Cerebellar cortex (tissue), 1 donor: ENCODE data around the gene DYNLL1.
"Not testable (repeated sequence)": the region's sequence is repeated elsewhere in the genome, so short reads cannot be mapped to it uniquely, and the experiment has no call there.

Source experiments
- DNase-seq: peaks from one replicate; pipeline ENCODE4 v3.0.0-alpha.2; 2015; ENCODE audit warnings: low spot score

The DYNLL1 gene

DNA sequence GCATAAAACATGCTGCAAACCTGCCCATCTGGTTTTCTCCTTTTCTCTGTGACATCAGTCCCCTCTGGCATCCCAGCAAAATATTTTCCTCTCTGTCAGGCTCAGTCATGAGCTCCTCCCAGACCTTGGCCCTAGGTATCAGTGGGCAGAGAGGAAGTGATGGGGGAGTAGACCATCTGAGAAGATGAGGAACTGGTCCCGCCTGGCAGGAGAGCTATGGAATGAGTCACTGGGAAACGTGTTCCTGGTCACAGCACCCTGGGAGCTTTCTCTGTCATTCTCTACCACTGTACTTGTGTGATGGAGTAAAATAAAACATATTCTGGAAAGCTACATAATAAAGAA lies 21.3 kb upstream of the DYNLL1 start:
- DNase-seq: no peak

- no peak for DNase-seq
These were observed 20.3 kb upstream of the DYNLL1 start for GRCh38 chr12:120475643-120476042.

- no peak for DNase-seq
These were observed 16.5 kb upstream of the DYNLL1 start for GRCh38 chr12:120479458-120479857.

DNA sequence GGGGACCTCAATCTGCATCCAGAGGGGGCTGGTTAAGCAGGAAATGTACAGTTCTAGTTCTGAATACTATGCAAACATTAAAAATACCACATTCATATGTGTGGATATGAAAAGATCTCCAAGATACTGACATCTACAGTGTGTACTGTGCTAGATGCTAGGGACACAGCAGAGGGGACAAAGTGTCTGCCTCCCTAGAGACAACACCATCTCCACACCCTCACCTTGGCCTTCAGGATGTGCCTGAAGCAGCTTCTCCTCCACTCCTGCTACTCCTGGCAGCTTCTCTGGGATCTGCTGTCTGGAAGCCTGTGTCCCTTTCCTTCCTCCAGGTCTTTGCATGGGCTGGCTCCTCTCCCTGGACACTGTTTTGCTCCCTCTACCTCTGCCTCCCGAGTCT lies 15.7 kb upstream of the DYNLL1 start:
- DNase-seq: no peak

DNA sequence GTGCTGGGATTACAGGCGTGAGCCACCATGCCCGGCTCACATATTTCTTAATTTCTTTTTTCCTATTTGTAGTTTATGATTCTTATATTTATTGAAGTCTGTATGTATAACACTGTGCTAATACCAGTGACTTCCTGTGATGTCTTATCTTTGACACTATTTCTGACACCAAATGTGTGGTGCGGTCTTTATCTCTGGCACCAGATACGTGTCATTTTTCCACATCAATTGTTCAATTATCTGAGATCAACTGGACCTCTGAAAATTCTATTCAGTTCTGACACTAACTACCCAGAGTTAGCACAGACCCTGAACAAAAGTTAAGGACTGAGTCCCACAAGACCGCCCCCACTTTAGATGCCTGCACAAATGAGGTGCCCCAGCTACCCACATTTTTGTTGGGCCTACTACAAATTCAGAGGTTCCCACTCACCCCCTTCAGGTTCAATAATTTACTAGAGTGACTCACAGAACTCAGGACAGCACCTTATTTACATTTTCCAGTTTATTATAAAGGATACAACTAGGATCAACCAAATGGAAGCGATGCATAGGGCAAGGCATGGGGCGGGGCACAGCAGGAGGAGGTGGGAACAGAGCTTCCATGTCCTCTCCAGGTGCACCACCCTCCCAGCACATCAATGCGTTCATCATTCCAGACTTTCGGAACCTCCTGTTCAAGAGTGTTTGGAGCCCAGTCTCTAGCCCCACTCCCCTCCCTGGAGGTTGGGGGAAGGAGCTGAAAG lies 14.7 kb upstream of the DYNLL1 start:
- no peak for DNase-seq

GRCh38 chr12:120483621-120484020 lies 12.3 kb upstream of the DYNLL1 start:
- no peak for DNase-seq

DNA sequence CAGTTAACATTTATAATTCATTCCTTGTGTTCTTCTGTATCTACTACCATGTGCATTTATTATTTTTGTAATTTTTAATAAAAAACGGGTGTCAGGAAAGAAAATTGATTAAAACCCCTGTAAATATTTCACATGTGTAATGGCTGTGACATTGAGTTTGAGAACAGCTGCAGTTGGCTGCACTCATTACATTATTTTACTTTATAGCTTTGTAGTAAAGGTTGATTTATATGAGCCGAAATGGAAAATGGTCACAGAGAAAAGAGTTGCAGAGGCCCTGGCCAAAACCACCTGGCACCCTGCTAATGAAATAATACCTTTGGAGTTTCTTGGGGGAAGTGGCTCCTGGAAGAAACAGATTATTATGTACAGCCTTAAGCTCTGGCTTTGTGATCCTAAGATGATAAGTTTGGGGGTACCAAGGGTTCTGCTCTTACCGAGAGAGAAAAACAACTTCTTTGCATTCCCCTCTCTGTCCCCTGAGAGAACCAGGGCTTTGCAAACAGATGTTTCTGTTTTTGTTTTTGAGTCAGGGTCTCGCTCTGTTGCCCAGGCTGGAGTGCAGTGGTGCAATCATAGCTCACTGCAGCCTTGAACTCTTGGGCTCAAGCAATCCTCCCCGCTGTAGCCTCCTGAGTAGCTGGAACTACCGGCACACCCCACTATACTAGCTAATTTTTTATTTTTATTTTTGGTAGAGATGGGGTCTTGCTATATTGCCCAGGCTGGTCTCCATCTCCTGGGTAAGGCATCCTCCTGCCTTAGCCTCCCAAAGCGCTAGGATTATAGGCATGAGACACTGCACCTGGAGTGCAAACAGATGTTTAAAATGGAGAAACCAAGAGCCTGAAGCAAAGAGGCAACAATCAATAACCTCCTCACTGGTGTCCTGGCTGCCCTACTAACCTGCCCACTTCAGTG lies 9.7 kb upstream of the DYNLL1 start:
- DNase-seq: no peak

- DNase-seq: not testable (repeated sequence)
These were observed 8.4 kb upstream of the DYNLL1 start for GRCh38 chr12:120487552-120487951.

GRCh38 chr12:120488057-120488640 lies 7.8 kb upstream of the DYNLL1 start:
- no peak for DNase-seq

DNA sequence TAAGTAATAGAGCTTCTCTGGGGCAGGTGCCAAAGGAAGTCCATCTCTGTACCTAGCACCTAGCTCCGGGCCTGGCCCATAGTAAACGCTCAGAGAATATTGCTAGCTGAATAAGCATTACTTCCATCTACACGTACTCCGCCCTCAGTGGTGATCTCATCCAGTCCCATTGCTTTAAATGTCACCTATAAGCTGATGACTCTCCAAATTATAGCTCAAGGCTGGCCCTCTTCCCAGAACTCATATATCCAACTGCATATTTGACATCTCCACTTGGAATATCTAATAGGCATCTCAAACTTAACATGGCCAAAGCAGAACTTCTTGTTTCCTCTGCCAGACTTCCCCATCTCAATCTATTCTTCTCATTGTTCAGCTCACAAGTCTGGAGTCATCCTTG lies 6.9 kb upstream of the DYNLL1 start:
- DNase-seq: no peak

- no peak for DNase-seq
These were observed 5.6 kb upstream of the DYNLL1 start for GRCh38 chr12:120490325-120490724.

- no peak for DNase-seq
These were observed 4.9 kb upstream of the DYNLL1 start for GRCh38 chr12:120490833-120491512.

GRCh38 chr12:120495186-120495730 lies 655 bp upstream of the DYNLL1 start:
- DNase-seq: no peak

DNA sequence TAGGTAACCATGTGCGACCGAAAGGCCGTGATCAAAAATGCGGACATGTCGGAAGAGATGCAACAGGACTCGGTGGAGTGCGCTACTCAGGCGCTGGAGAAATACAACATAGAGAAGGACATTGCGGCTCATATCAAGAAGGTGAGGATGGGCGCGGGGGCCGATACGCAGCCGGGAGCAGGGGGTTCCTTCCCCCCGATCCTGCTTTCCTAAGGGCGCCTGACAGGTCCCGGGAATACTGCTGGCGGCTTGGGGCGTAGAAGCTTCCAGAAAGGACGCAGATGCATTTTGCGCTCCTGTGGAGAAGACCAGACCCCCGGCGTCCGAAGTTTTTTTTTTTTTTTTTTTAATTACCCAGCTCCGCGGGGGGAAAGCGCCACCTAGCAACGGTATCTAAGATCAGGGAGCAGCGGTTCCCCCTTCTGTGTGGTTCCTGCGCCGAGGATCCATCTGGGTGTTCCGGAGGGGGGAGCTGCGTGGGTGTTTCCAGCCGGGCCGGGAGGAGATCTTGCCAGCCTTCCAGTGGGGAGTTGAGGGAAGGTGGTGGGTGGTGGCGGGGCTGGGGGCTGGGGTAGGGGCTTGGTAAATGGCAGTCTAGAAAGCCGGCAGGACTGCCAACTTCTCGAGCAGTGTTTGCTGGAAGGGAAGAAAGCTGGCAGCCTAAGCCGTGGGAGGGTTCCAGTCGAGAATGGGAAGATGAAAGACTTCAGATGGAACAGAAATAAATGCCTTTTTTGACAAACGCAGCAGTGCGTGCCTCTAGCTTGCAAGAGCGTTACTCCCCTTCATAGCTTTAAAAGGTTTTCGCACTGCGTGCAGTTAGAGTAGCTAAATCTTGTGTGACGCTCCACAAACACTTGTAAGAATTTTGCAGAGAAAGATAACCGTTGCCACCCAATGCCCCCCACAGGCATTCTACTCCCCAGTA lies 764 bp downstream of the DYNLL1 start:
- peak; percentile 77 for DNase-seq

DNA sequence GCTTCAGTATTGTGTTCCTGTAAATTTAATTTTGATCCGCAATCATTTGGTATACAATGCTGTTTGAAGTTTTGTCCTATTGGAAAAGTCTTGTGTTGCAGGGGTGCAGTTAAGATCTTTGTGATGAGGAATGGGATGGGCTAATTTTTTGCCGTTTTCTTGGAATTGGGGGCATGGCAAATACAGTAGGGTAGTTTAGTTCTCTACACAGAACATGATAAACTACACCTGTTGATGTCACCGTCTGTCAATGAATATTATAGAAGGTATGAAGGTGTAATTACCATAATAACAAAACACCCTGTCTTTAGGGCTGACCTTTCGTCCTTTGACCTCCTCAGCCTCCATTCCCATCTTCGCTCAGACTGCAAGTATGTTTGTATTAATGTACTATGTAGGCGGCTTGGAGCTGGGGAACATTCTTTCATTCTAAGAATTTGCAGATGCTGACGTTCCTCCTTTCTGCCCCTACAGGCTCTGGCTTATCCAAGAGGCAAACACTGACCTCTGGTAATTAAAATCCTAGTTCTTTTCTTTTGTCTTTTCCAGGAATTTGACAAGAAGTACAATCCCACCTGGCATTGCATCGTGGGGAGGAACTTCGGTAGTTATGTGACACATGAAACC lies 1.7 kb downstream of the DYNLL1 start:
- no peak for DNase-seq

- no peak for DNase-seq
These were observed 3.1 kb downstream of the DYNLL1 start for GRCh38 chr12:120498870-120499515.

DNA sequence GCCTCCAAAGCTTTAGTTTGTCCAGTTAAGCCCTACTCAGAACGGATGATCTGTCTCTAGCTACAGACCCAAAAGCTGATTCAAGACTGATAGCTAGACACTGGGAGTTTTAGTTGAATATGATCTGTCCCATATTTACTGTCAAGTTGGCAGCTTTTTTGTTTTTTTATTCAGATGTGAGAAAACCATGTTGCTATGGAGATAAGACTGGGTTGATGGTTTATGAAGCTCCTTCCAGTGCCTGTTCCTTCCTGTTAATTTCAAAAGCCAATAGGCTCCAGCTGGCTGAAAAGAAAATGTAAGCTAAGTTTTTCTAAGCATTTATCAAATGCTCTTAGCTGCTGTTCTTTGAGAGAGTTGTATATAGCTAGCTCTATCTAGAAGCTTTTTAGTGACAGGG lies 4.7 kb downstream of the DYNLL1 start:
- no peak for DNase-seq

DNA sequence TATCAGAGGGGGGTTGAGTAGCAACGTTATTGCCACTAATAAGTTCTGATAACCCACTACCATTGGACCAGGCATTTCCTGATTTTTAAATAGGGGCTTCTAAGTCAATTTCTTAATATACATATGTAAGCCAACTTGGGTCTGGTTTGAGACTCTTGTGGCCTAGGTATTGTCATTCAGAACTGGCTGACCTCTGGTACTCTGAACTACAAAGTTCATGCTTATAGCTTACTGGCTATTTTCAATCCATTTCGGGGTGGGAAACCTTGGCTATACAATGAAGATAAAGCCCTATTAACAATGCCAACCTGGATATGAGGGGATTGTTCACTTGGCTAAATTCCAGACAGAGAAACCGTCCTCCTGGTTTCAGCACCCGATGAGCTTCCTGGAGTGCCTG lies 8.7 kb downstream of the DYNLL1 start:
- no peak for DNase-seq

DNA sequence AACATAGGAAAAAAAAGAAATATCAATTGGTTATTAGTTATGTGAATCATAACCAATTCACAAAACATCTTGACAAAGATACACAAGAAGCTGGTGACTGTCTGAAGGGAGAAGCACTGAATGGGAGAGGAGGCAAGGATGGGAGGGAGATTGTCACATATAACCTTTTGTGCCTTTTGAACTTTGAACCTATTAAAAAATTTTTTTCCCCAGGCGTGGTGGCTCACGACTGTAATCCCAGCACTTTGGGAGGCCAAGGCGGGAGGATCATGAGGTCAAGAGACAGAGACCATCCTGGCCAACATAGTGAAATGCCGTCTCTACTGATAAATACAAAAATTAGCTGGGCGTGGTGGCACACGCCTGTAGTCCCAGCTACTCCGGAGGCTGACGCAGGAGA lies 12.6 kb downstream of the DYNLL1 start:
- DNase-seq: no peak

GRCh38 chr12:120514002-120514401 lies 18.1 kb downstream of the DYNLL1 start:
- DNase-seq: no peak
